HepG2 (cell line): ENCODE measurements around the gene LAPTM4A. TPM values are rescaled to one million over a fixed set of nuclear protein-coding genes. Genes with fewer than 3 reads are reported as not detected.

ENCODE experiments used
- ATF1 ChIP-seq: IDR thresholded peaks from 2 replicates; pipeline ENCODE4 v1.6.1; 2016; ENCODE audit warnings: mild to moderate bottlenecking, control low read depth
- ATRX ChIP-seq: sonication (generic); formaldehyde crosslinking; IDR thresholded peaks from 2 replicates; pipeline ENCODE4 v1.4.0; 2020; ENCODE audit warnings: missing genetic modification reagents, borderline replicate concordance
- CBX2 ChIP-seq, 2 experiments: fragments of 200-600 bp in 1 of 2; sonication (generic); formaldehyde crosslinking in 1 of 2; IDR thresholded peaks; 2 replicates each; pipeline versions ENCODE4 v1.7.0 to v1.8.1; 2018 to 2022; ENCODE audit warnings: low read depth in 2 of 2, low read length in 1 of 2, mild to moderate bottlenecking in 1 of 2, missing genetic modification reagents in 1 of 2
- CENPBD1 ChIP-seq: sonication (generic); formaldehyde crosslinking; IDR thresholded peaks from 2 replicates; pipeline ENCODE4 v1.8.0; 2022; ENCODE audit warnings: missing genetic modification reagents, low read depth, mild to moderate bottlenecking, borderline replicate concordance
- E2F5 ChIP-seq: sonication (generic); formaldehyde crosslinking; conservative IDR thresholded peaks from 2 replicates; pipeline ENCODE4 v1.4.0; 2020; ENCODE audit warnings: missing genetic modification reagents
- FOXA3 ChIP-seq: IDR thresholded peaks from 2 replicates; pipeline ENCODE4 v1.6.1; 2016; ENCODE audit warnings: missing genetic modification reagents, missing compliant biosample characterization
- HNRNPLL ChIP-seq: fragments of 200-400 bp; formaldehyde crosslinking; IDR thresholded peaks from 2 replicates; pipeline ENCODE4 v1.6.1; 2017; ENCODE audit warnings: mild to moderate bottlenecking, low read depth, low read length; ENCODE audit not compliant: poor library complexity, severe bottlenecking
- HOXD1 ChIP-seq: sonication (generic); formaldehyde crosslinking; IDR thresholded peaks from 2 replicates; pipeline ENCODE4 v1.5.0; 2020; ENCODE audit warnings: missing genetic modification reagents
- KLF13 ChIP-seq: sonication (generic); formaldehyde crosslinking; IDR thresholded peaks from 2 replicates; pipeline ENCODE4 v1.4.0; 2020; ENCODE audit warnings: mild to moderate bottlenecking, missing genetic modification reagents
- KMT2A ChIP-seq: sonication (generic); formaldehyde crosslinking; IDR thresholded peaks from 2 replicates; pipeline ENCODE4 v1.4.0; 2020; ENCODE audit warnings: missing genetic modification reagents
- NPAS2 ChIP-seq: sonication (generic); formaldehyde crosslinking; IDR thresholded peaks from 2 replicates; pipeline ENCODE4 v1.8.0; 2022; ENCODE audit warnings: mild to moderate bottlenecking, missing genetic modification reagents, borderline replicate concordance
- PAF1 ChIP-seq: IDR thresholded peaks from 2 replicates; pipeline ENCODE4 v1.6.1; 2016; ENCODE audit warnings: missing genetic modification reagents, missing compliant biosample characterization
- PCBP2 ChIP-seq: fragments of 200-400 bp; formaldehyde crosslinking; optimal IDR thresholded peaks from 2 replicates; pipeline ENCODE3; 2018; ENCODE audit warnings: low read length, low read depth; ENCODE audit not compliant: poor library complexity, severe bottlenecking
- PTBP1 ChIP-seq: fragments of 200-400 bp; formaldehyde crosslinking; IDR thresholded peaks from 2 replicates; pipeline ENCODE4 v1.6.1; 2018; ENCODE audit warnings: low read length, low read depth; ENCODE audit not compliant: poor library complexity, severe bottlenecking
- RXRB ChIP-seq: IDR thresholded peaks from 2 replicates; pipeline ENCODE4 v1.6.1; 2016; ENCODE audit warnings: borderline replicate concordance, missing genetic modification reagents, missing compliant biosample characterization
- SUZ12 ChIP-seq: fragments of 150-350 bp; IDR thresholded peaks from 2 replicates; pipeline ENCODE4 v1.6.1; 2014; ENCODE audit warnings: low read depth, low read length
- SYNCRIP ChIP-seq: fragments of 200-400 bp; formaldehyde crosslinking; IDR thresholded peaks from 2 replicates; pipeline ENCODE4 v1.6.1; 2018; ENCODE audit warnings: mild to moderate bottlenecking, low read depth, low read length; ENCODE audit not compliant: insufficient read depth
- ZBTB7B ChIP-seq: sonication (generic); formaldehyde crosslinking; IDR thresholded peaks from 2 replicates; pipeline ENCODE4 v1.4.0; 2020; ENCODE audit warnings: missing genetic modification reagents
- ZNF318 ChIP-seq: sonication (generic); formaldehyde crosslinking; IDR thresholded peaks from 2 replicates; pipeline ENCODE4 v1.4.0; 2020; ENCODE audit warnings: mild to moderate bottlenecking, missing genetic modification reagents
- ZNF570 ChIP-seq: sonication (generic); formaldehyde crosslinking; IDR thresholded peaks from 2 replicates; pipeline ENCODE4 v1.4.0; 2020; ENCODE audit warnings: mild to moderate bottlenecking, missing genetic modification reagents, borderline replicate concordance
- polyA plus RNA-seq, 8 experiments: library from polyadenylated mRNA; depleted of rRNA in 3 of 8; stranded (reverse) in 7 of 8; unstranded in 1 of 8; fragments of >200 nt; fragmentation: Illumina TruSeq in 4 of 8; extraction: Trizol in 4 of 8; gene quantifications; 2 replicates each; pipeline versions ENCODE4 v1.2.1 to v1.2.3, GENCODE V29; 2011 to 2016; ENCODE audit warnings: low read depth in 4 of 8, missing spikeins in 1 of 8, mixed read lengths in 1 of 8; ENCODE audit not compliant: insufficient read depth in 1 of 8
- total RNA-seq, 5 experiments: library from RNA; depleted of rRNA; stranded (reverse); fragments of >200 nt; fragmentation: Illumina TruSeq; extraction: Trizol; gene quantifications; 2 replicates each; pipeline ENCODE4 v1.2.3, GENCODE V29; 2016; ENCODE audit warnings: low read depth in 1 of 5

LAPTM4A gene
- total and polyA plus RNA-seq, 2 of the 13 experiments (the other 11 are each of a cell fraction or from before 2014, with no cell fraction given), result 116 to 558 TPM

GRCh38 chr2:20012282-20013125 is 38.9 kb downstream of the LAPTM4A start, which contains the start of gene MATN3 (continued):
- no peak for TF ChIP-seq KMT2A (CRISPR knock-in tag)
- peak; percentile 79 for TF ChIP-seq ZBTB7B (CRISPR knock-in tag)
- TF ChIP-seq PTBP1, result no peak
- TF ChIP-seq CBX2 (IDR thresholded peaks at IDR 0.05; ENCODE audit: low read depth, low read length), result no peak
- no peak for TF ChIP-seq CBX2 (CRISPR knock-in tag; IDR thresholded peaks at IDR 0.05; ENCODE audit: low read depth)
- no peak; the same call in 1 of the 2 replicates for TF ChIP-seq RXRB (CRISPR knock-in tag)
- no peak for TF ChIP-seq SYNCRIP
- TF ChIP-seq FOXA3 (CRISPR knock-in tag), result no peak
- TF ChIP-seq KLF13 (CRISPR knock-in tag), result no peak
- TF ChIP-seq PCBP2, result no peak
- no peak; the same call in 1 of the 2 replicates for TF ChIP-seq CENPBD1 (CRISPR knock-in tag)
- no peak for TF ChIP-seq SUZ12
- TF ChIP-seq ZNF570 (CRISPR knock-in tag), result 0 out of 2 replicates have a peak, but pooled peaks have one; percentile 5
- peak; percentile 67 for TF ChIP-seq E2F5 (CRISPR knock-in tag)
- no peak for TF ChIP-seq ATRX
- peak; percentile 22 for TF ChIP-seq HNRNPLL
- no peak for TF ChIP-seq PAF1 (CRISPR knock-in tag)
- TF ChIP-seq NPAS2 (CRISPR knock-in tag), result no peak
- TF ChIP-seq HOXD1, result no peak
- TF ChIP-seq ZNF318, result 0 out of 2 replicates have a peak, but pooled peaks have one; percentile 21
- TF ChIP-seq ATF1, result no peak
